Caco-2 (cell line): Measurements from ENCODE around the gene ADCY4. TPM values are rescaled to one million over a fixed set of nuclear protein-coding genes. Genes with fewer than 3 reads are reported as not detected.

ENCODE experiments used
- BruUV-seq: library from RNA; stranded (reverse); fragments of 400-500 nt; replicated peaks from 2 replicates; lab custom pipeline; 2021; lab: Mats Ljungman, UMichigan
- CTCF ChIA-PET: fragments of 300-600 bp; sonication (Branson Sonifier 250); formaldehyde crosslinking; loops from one replicate; lab custom pipeline; 2022; ENCODE audit warnings: antibody characterized with exemption; lab: Charles Lee
- POLR2A ChIA-PET: fragments of 300-600 bp; sonication (Branson Sonifier 250); formaldehyde crosslinking; loops from one replicate; lab custom pipeline; 2022; ENCODE audit warnings: antibody characterized with exemption; lab: Charles Lee
- DNase-seq, 2 experiments: peaks; one replicate each; pipeline versions ENCODE4 v3.0.0 to v3.0.0-alpha.2; 2020 to 2022
- H3K27me3 ChIP-seq: replicated peaks from 2 replicates; pipeline ENCODE4 v1.6.0; 2011; ENCODE audit warnings: low read length; ENCODE audit not compliant: control insufficient read depth, insufficient read depth
- H3K36me3 ChIP-seq: 2 replicates; pipeline ENCODE4 v1.5.1; 2011; ENCODE audit warnings: low read length; ENCODE audit not compliant: control insufficient read depth, insufficient read depth
- H3K4me1 ChIP-seq: fragments of 250-450 bp; sonication (Bioruptor Pico); 2 replicates; pipeline ENCODE4 v1.5.1; 2020; ENCODE audit warnings: mild to moderate bottlenecking
- H3K4me3 ChIP-seq: 2 replicates; pipeline ENCODE4 v1.5.1; 2011; ENCODE audit warnings: low read depth, mild to moderate bottlenecking, control low read depth, low read length
- H3K9me3 ChIP-seq: fragments of 250-450 bp; sonication (Bioruptor Pico); 2 replicates; pipeline ENCODE4 v1.5.1; 2020; ENCODE audit warnings: mild to moderate bottlenecking, moderate library complexity
- H3K27ac Mint-ChIP-seq: one replicate; pipeline ENCODE4 v1.8.0; 2022; ENCODE audit warnings: mixed read lengths; ENCODE audit not compliant: unreplicated experiment
- H3K27me3 Mint-ChIP-seq: one replicate; pipeline ENCODE4 v1.8.0; 2022; ENCODE audit warnings: mixed read lengths; ENCODE audit not compliant: insufficient read depth, unreplicated experiment
- H3K36me3 Mint-ChIP-seq: one replicate; pipeline ENCODE4 v1.8.0; 2022; ENCODE audit warnings: mild to moderate bottlenecking, mixed read lengths; ENCODE audit not compliant: insufficient read depth, unreplicated experiment
- H3K4me1 Mint-ChIP-seq: one replicate; pipeline ENCODE4 v1.8.0; 2022; ENCODE audit warnings: low read depth, mixed read lengths; ENCODE audit not compliant: unreplicated experiment
- H3K4me3 Mint-ChIP-seq: one replicate; pipeline ENCODE4 v1.8.0; 2022; ENCODE audit warnings: mild to moderate bottlenecking, moderate library complexity, mixed read lengths; ENCODE audit not compliant: unreplicated experiment
- H3K9me3 Mint-ChIP-seq: one replicate; pipeline ENCODE4 v1.8.0; 2022; ENCODE audit warnings: mixed read lengths; ENCODE audit not compliant: unreplicated experiment
- CTCF ChIP-seq, 2 experiments: fragments of 200-600 bp in 1 of 2; IDR thresholded peaks; 1 replicate in 1 of 2; 2 replicates in 1 of 2; pipeline versions ENCODE4 v1.5.1 to v1.8.0; 2011 to 2022; ENCODE audit warnings: antibody characterized with exemption in 1 of 2, control low read depth in 1 of 2, inconsistent platforms in 1 of 2, low read depth in 1 of 2, low read length in 1 of 2, mild to moderate bottlenecking in 1 of 2, moderate library complexity in 1 of 2; ENCODE audit not compliant: insufficient read depth in 1 of 2, severe bottlenecking in 1 of 2, unreplicated experiment in 1 of 2
- intact Hi-C: fragments of 100-400 bp; cut with micrococcal nuclease; formaldehyde crosslinking; loops from one replicate; pipeline ENCODE4 v1.10.0; 2022; ENCODE audit not compliant: unreplicated experiment
- total RNA-seq: library from RNA; stranded (reverse); gene quantifications from 2 replicates; pipeline ENCODE4 v1.2.3, GENCODE V29; 2022

Gene ADCY4
- total RNA-seq, 1 experiment from 2014 or later = 0.57 TPM

- ChIA-PET POLR2A (no interaction called here), CTCF (interaction anchor here (0.6 kb wide), 1 partner anchor 195 kb away, joined by 6 read pairs; no protein-coding TSS in a partner anchor)
- no peaks in the 10 kb centered on the region for H3K9me3 ChIP-seq
- no peak for TF ChIP-seq CTCF (IDR thresholded peaks at IDR 0.05; ENCODE audit: insufficient read depth in 1 of 2, low read depth in 1 of 2, low read length in 1 of 2, severe bottlenecking in 1 of 2, unreplicated experiment in 1 of 2)
- Mint-ChIP-seq H3K4me3 (no peak overlapping the region), H3K27me3 (peaks cover 14% of the 10 kb centered on the region), H3K27ac (no peak overlapping the region), H3K9me3 (no peaks in the 10 kb centered on the region), H3K36me3 (no peaks in the 10 kb centered on the region), H3K4me1 (no peaks in the 10 kb centered on the region)
- no TSS peak for BruUV-seq
- intact Hi-C loops = no loop called here
- H3K4me1 ChIP-seq = no peaks in the 10 kb centered on the region
- H3K27me3 ChIP-seq = no peaks in the 10 kb centered on the region; the same call in 1 of the 2 replicates
- H3K36me3 ChIP-seq = no peaks in the 10 kb centered on the region
- no peak overlapping the region for H3K4me3 ChIP-seq
- no peak for DNase-seq
These were observed 12.2 kb downstream of the ADCY4 start for GRCh38 chr14:24322672-24323071.

DNA sequence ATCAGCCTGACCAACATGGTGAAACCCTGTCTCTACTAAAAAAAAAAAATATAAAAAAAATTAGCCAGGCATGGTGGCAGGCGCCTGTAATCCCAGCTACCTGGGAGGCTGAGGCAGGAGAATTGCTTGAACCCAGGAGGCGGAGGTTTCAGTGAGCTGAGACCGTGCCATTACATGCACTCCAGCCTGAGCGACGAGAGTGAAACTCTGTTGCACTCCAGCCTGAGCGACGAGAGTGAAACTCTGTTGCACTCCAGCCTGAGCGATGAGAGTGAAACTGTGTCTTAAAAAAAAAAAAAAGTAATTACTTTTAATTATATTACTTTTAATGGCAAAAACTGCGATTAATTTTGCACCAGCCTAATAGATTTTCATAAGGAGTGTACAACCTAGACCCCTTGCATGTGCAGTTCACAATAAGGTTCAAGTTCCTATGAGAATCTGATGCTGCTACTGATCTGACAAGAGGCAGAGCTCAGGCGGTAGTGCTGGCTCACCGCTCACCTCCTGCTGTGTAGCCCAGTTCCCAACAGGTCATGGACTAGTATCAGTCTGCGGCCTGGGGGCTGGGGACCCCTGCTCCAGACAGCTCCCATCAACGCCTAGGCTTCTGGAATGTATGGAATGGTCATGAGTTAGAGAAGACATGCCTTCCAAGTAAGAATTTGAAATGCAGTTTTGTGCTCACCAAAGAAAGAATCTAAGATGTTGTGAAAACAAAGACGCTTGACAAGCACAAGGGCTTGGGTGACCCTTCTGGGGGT, 13.5 kb downstream of the ADCY4 start:
- DNase-seq = no peak
- Histone ChIP-seq H3K36me3 (no peaks in the 10 kb centered on the region), H3K4me1 (peaks cover 5% of the 10 kb centered on the region), H3K27me3 (no peaks in the 10 kb centered on the region), H3K4me3 (no peak overlapping the region), H3K9me3 (no peaks in the 10 kb centered on the region)
- Mint-ChIP-seq H3K4me3 (no peak overlapping the region), H3K4me1 (no peaks in the 10 kb centered on the region), H3K27me3 (peaks cover 14% of the 10 kb centered on the region), H3K36me3 (peaks cover 6% of the 10 kb centered on the region), H3K9me3 (no peaks in the 10 kb centered on the region), H3K27ac (no peak overlapping the region)
- POLR2A ChIA-PET = no interaction called here
- CTCF ChIA-PET = interaction anchor here (1.3 kb wide), 1 partner anchor 13 kb away, joined by 4 read pairs; the partner anchor contains the start of gene CIDEB
- TF ChIP-seq CTCF (IDR thresholded peaks at IDR 0.05; ENCODE audit: insufficient read depth in 1 of 2, low read depth in 1 of 2, low read length in 1 of 2, severe bottlenecking in 1 of 2, unreplicated experiment in 1 of 2) = no peak
- intact Hi-C loops = no loop called here
- BruUV-seq = no TSS peak

- intact Hi-C loops = no loop called here
- peaks cover 6% of the 10 kb centered on the region for H3K4me1 Mint-ChIP-seq
- H3K27me3 Mint-ChIP-seq = peaks cover 14% of the 10 kb centered on the region
- no TSS peak for BruUV-seq
- no peaks in the 10 kb centered on the region for H3K9me3 Mint-ChIP-seq
- H3K36me3 Mint-ChIP-seq = peaks cover 16% of the 10 kb centered on the region
- Histone ChIP-seq H3K4me1 (peaks cover 14% of the 10 kb centered on the region), H3K4me3 (no peak overlapping the region), H3K36me3 (no peaks in the 10 kb centered on the region), H3K9me3 (no peaks in the 10 kb centered on the region), H3K27me3 (no peaks in the 10 kb centered on the region)
- POLR2A ChIA-PET = no interaction called here
- DNase-seq = no peak
- TF ChIP-seq CTCF (IDR thresholded peaks at IDR 0.05; ENCODE audit: insufficient read depth in 1 of 2, low read depth in 1 of 2, low read length in 1 of 2, severe bottlenecking in 1 of 2, unreplicated experiment in 1 of 2) = no peak
- CTCF ChIA-PET = interaction anchor here (1.0 to 1.4 kb wide), 2 partner anchors 10 to 114 kb away, joined by 3 to 18 read pairs; partner anchors contain the start of gene CIDEB
- H3K4me3 Mint-ChIP-seq = peak overlapping the region; percentile 60
- no peak overlapping the region for H3K27ac Mint-ChIP-seq
These were observed 17.5 kb downstream of the ADCY4 start for GRCh38 chr14:24317141-24317928.
